HepG2 (cell line): ENCODE results near the gene HOXA6. TPM values are rescaled to one million over a fixed set of nuclear protein-coding genes. Genes with fewer than 3 reads are reported as not detected.

Experiments
- ATAC-seq: fragments of 200-7000 bp; cut with Tn5 transposase; 3 replicates; pipeline ENCODE4 v1.9.1; 2020; ENCODE audit warnings: mild to moderate bottlenecking, moderate library complexity
- BruUV-seq: library from RNA; stranded (reverse); fragments of 400-500 nt; replicated peaks from 2 replicates; lab custom pipeline; 2021; lab: Mats Ljungman, UMichigan
- CTCF ChIA-PET: fragments of 300-600 bp; formaldehyde crosslinking; extraction: SDS; loops from one replicate; lab custom pipeline; 2021; ENCODE audit warnings: low total read pairs, inconsistent platforms, low intra/inter-chr PET ratio; lab: Yijun Ruan, JAX
- POLR2A ChIA-PET: fragments of 350-600 bp; sonication (Branson Sonifier 250); formaldehyde crosslinking; loops from one replicate; lab custom pipeline; 2020; ENCODE audit warnings: antibody characterized with exemption, inconsistent platforms; lab: Yijun Ruan, JAX
- DNase-seq: peaks from one replicate; pipeline ENCODE4 v3.0.0-alpha.2; 2015; ENCODE audit warnings: low spot score
- FAIRE-seq: peaks from 3 replicates; lab custom pipeline; 2011; peaks lifted over from hg19 to GRCh38; lab: Jason Lieb, UNC
- H2AFZ ChIP-seq: one replicate; pipeline ENCODE4 v1.6.1; 2011; ENCODE audit warnings: low read length, inconsistent platforms
- H3K27ac ChIP-seq: fragments of 300-600 bp; 3 replicates; pipeline ENCODE4 v1.8.0; 2011; ENCODE audit warnings: mixed run types, mild to moderate bottlenecking, mixed read lengths, low read length, inconsistent platforms; ENCODE audit not compliant: insufficient read depth; ENCODE audit errors: extremely low read length
- H3K27me3 ChIP-seq, 2 experiments: fragments of 200-600 bp in 1 of 2; 2 replicates in 1 of 2; 3 replicates in 1 of 2; pipeline versions ENCODE4 v1.6.0 to v1.8.0; 2011; ENCODE audit warnings: low read length in 2 of 2, mild to moderate bottlenecking in 2 of 2, moderate library complexity in 2 of 2, inconsistent platforms in 1 of 2; ENCODE audit not compliant: insufficient read depth in 2 of 2, control insufficient read depth in 1 of 2
- H3K36me3 ChIP-seq, 2 experiments: fragments of 200-600 bp in 1 of 2; replicated peaks in 1 of 2; 2 replicates in 1 of 2; 3 replicates in 1 of 2; pipeline versions ENCODE4 v1.5.1 to v1.8.0; 2011; ENCODE audit warnings: low read length in 2 of 2, inconsistent platforms in 1 of 2; ENCODE audit not compliant: insufficient read depth in 2 of 2, control insufficient read depth in 1 of 2
- H3K4me1 ChIP-seq: 2 replicates; pipeline ENCODE4 v1.5.1; 2012; ENCODE audit warnings: low read length, inconsistent platforms; ENCODE audit not compliant: insufficient read depth
- H3K4me2 ChIP-seq: 2 replicates; pipeline ENCODE4 v1.6.0; 2011; ENCODE audit warnings: low read depth, low read length, inconsistent platforms
- H3K4me3 ChIP-seq, 3 experiments: fragments of 200-600 bp in 1 of 3; sonication (generic), shearing (Covaris generic) in 1 of 3; replicated peaks in 1 of 3; 2 replicates each; pipeline ENCODE4 v1.5.1; 2011 to 2016; ENCODE audit warnings: low read length in 3 of 3, inconsistent platforms in 2 of 3, low read depth in 2 of 3, mild to moderate bottlenecking in 2 of 3, control low read depth in 1 of 3, mixed read lengths in 1 of 3; ENCODE audit not compliant: insufficient read depth in 1 of 3
- H3K79me2 ChIP-seq: one replicate; pipeline ENCODE4 v1.6.1; 2011; ENCODE audit warnings: low read length, inconsistent platforms; ENCODE audit not compliant: insufficient read depth
- H3K9ac ChIP-seq: 2 replicates; pipeline ENCODE4 v1.6.0; 2011; ENCODE audit warnings: mild to moderate bottlenecking, low read depth, low read length, inconsistent platforms; ENCODE audit not compliant: insufficient read depth
- H3K9me3 ChIP-seq: 2 replicates; pipeline ENCODE4 v1.5.1; 2012; ENCODE audit warnings: mild to moderate bottlenecking, low read length
- H4K20me1 ChIP-seq: 2 replicates; pipeline ENCODE4 v1.6.0; 2011; ENCODE audit warnings: inconsistent platforms, mild to moderate bottlenecking, low read length, moderate library complexity; ENCODE audit not compliant: insufficient read depth
- ATF3 ChIP-seq: sonication (generic); formaldehyde crosslinking; IDR thresholded peaks from 2 replicates; pipeline ENCODE4 v1.4.0; 2020; ENCODE audit warnings: missing genetic modification reagents
- DBP ChIP-seq: sonication (generic); formaldehyde crosslinking; IDR thresholded peaks from 2 replicates; pipeline ENCODE4 v1.4.0; 2020; ENCODE audit warnings: missing genetic modification reagents; ENCODE audit errors: not compliant biosample characterization
- DDIT3 ChIP-seq: sonication (generic); formaldehyde crosslinking; IDR thresholded peaks from 2 replicates; pipeline ENCODE4 v1.4.0; 2020; ENCODE audit warnings: mild to moderate bottlenecking, missing genetic modification reagents
- HCFC1 ChIP-seq: fragments of 150-350 bp; IDR thresholded peaks from 2 replicates; pipeline ENCODE4 v1.6.1; 2014; ENCODE audit warnings: low read depth, low read length
- JARID2 ChIP-seq: sonication (generic); formaldehyde crosslinking; IDR thresholded peaks from 2 replicates; pipeline ENCODE4 v1.8.1; 2023; ENCODE audit warnings: missing genetic modification reagents, inconsistent platforms; ENCODE audit not compliant: insufficient replicate concordance
- LBX2 ChIP-seq: sonication (generic); formaldehyde crosslinking; IDR thresholded peaks from 2 replicates; pipeline ENCODE4 v1.5.0; 2020; ENCODE audit warnings: missing genetic modification reagents, mild to moderate bottlenecking, borderline replicate concordance
- RNF219 ChIP-seq: sonication (generic); formaldehyde crosslinking; IDR thresholded peaks from 2 replicates; pipeline ENCODE4 v1.5.0; 2020; ENCODE audit warnings: mild to moderate bottlenecking, missing genetic modification reagents
- SUZ12 ChIP-seq: fragments of 150-350 bp; IDR thresholded peaks from 2 replicates; pipeline ENCODE4 v1.6.1; 2014; ENCODE audit warnings: low read depth, low read length
- ZNF263 ChIP-seq: sonication (generic); formaldehyde crosslinking; IDR thresholded peaks from 2 replicates; pipeline ENCODE4 v1.4.0; 2020; ENCODE audit warnings: missing genetic modification reagents
- ZNF451 ChIP-seq: sonication (generic); formaldehyde crosslinking; IDR thresholded peaks from 2 replicates; pipeline ENCODE4 v1.5.0; 2020; ENCODE audit warnings: mild to moderate bottlenecking, missing genetic modification reagents
- ZNF773 ChIP-seq: sonication (generic); formaldehyde crosslinking; IDR thresholded peaks from 2 replicates; pipeline ENCODE4 v1.4.0; 2020; ENCODE audit warnings: missing genetic modification reagents, borderline replicate concordance
- WGBS: methylation state at CpG from one replicate; pipeline ENCODE4 v1.1.6; 2017; ENCODE audit warnings: low lambda C conversion rate; 5-methylcytosine and 5-hydroxymethylcytosine counted together
- in situ Hi-C: cut with HindIII; loops from 2 replicates; pipeline ENCODE4 v1.10.0; 2017; ENCODE audit warnings: low pct_unique_long_range_greater_than_20kb; ENCODE audit not compliant: extremely low pct_ligation_motif_present
- intact Hi-C: fragments of 100-400 bp; cut with micrococcal nuclease; formaldehyde crosslinking; loops from one replicate; pipeline ENCODE4 v1.10.0; 2022; ENCODE audit not compliant: unreplicated experiment
- polyA plus RNA-seq, 8 experiments: library from polyadenylated mRNA; depleted of rRNA in 3 of 8; stranded (reverse) in 7 of 8; unstranded in 1 of 8; fragments of >200 nt; fragmentation: Illumina TruSeq in 4 of 8; extraction: Trizol in 4 of 8; gene quantifications; 2 replicates each; pipeline versions ENCODE4 v1.2.1 to v1.2.3, GENCODE V29; 2011 to 2016; ENCODE audit warnings: low read depth in 4 of 8, missing spikeins in 1 of 8, mixed read lengths in 1 of 8; ENCODE audit not compliant: insufficient read depth in 1 of 8
- total RNA-seq, 5 experiments: library from RNA; depleted of rRNA; stranded (reverse); fragments of >200 nt; fragmentation: Illumina TruSeq; extraction: Trizol; gene quantifications; 2 replicates each; pipeline ENCODE4 v1.2.3, GENCODE V29; 2016; ENCODE audit warnings: low read depth in 1 of 5

Gene HOXA6
- total and polyA plus RNA-seq, 2 of the 13 experiments (the other 11 are each of a cell fraction or from before 2014, with no cell fraction given) = 1.3 to 1.5 TPM

GRCh38 chr7:27119412-27119911, 28.1 kb downstream of the HOXA6 start:
- ATAC-seq (no peak), DNase-seq (no peak), FAIRE-seq (no peak)
- Histone ChIP-seq H3K4me2 (peak overlapping the region; percentile 87), H3K27me3 (no peaks in the 10 kb centered on the region; a peak in 1 of 5 replicates), H3K4me3 (0 out of 6 replicates have a peak overlapping the region, but pooled peaks of 1 of the 3 experiments have one; percentile 87), H3K9ac (no peak overlapping the region), H3K36me3 (peaks cover 0 to 7% of the 10 kb centered on the region in 2 experiments; a peak in 2 of 5 replicates), H3K9me3 (no peaks in the 10 kb centered on the region), H4K20me1 (peaks cover 13% of the 10 kb centered on the region), H2AFZ (no peak overlapping the region), H3K79me2 (peaks cover 57% of the 10 kb centered on the region), H3K4me1 (peaks cover 48% of the 10 kb centered on the region), H3K27ac (no peak overlapping the region)
- peak; percentile 91 for TF ChIP-seq ZNF263 (CRISPR knock-in tag)
- no peak for TF ChIP-seq ZNF451 (CRISPR knock-in tag)
- 82% methylated on average over 1 of the region's 1 CpG for WGBS
- CTCF ChIA-PET = no interaction called here
- in situ Hi-C loops = no loop called here
- intact Hi-C loops = no loop called here
- POLR2A ChIA-PET = interaction anchor here (0.9 to 5.8 kb wide), 6 partner anchors 8 to 29 kb away, joined by 3 to 118 read pairs (median 4); partner anchors contain the start of gene HOXA4
- BruUV-seq = no TSS peak

GRCh38 chr7:27118580-27118979, 29.0 kb downstream of the HOXA6 start:
- H3K36me3 ChIP-seq = peaks cover 0 to 6% of the 10 kb centered on the region in 2 experiments; a peak in 2 of 5 replicates
- DNase-seq (no peak), FAIRE-seq (no peak), ATAC-seq (no peak)
- ChIA-PET CTCF (no interaction called here), POLR2A (interaction anchor here (5.8 kb wide), 1 partner anchor 14 kb away, joined by 118 read pairs; the partner anchor contains the start of gene HOXA4)
- H3K27ac ChIP-seq = no peak overlapping the region
- H3K79me2 ChIP-seq = peaks cover 57% of the 10 kb centered on the region
- peaks cover 40% of the 10 kb centered on the region for H3K4me1 ChIP-seq
- H3K9ac ChIP-seq = no peak overlapping the region
- H3K9me3 ChIP-seq = no peaks in the 10 kb centered on the region
- H3K4me2 ChIP-seq = peak overlapping the region; percentile 39
- no peak overlapping the region for H3K4me3 ChIP-seq
- no peak overlapping the region for H2AFZ ChIP-seq
- in situ Hi-C loops (no loop called here), intact Hi-C loops (no loop called here)
- H4K20me1 ChIP-seq = peaks cover 13% of the 10 kb centered on the region
- WGBS = 95% methylated on average over 3 of the region's 3 CpGs
- BruUV-seq = no TSS peak
- no peaks in the 10 kb centered on the region; a peak in 1 of 5 replicates for H3K27me3 ChIP-seq
- no peak for TF ChIP-seq ATF3 (CRISPR knock-in tag)
- TF ChIP-seq RNF219 = no peak
- no peak for TF ChIP-seq HCFC1
- no peak for TF ChIP-seq DDIT3 (CRISPR knock-in tag)
- no peak for TF ChIP-seq LBX2 (CRISPR knock-in tag)
- no peak for TF ChIP-seq JARID2 (CRISPR knock-in tag)
- TF ChIP-seq SUZ12 = no peak
- TF ChIP-seq DBP (CRISPR knock-in tag) = no peak
- no peak for TF ChIP-seq ZNF773 (CRISPR knock-in tag)
